ENCODE data around the gene AMPH. TPM values are rescaled to one million over a fixed set of nuclear protein-coding genes. Genes with fewer than 3 reads are reported as not detected.

Gene AMPH
- total and polyA plus RNA-seq, 9 of the 15 experiments (the other 6 are each of a cell fraction or from before 2014, with no cell fraction given) = 0.03 to 0.35 TPM; not detected in 7

GRCh38 chr7:38660427-38661099 lies 29.4 kb upstream of the AMPH start (continued):
- TF ChIP-seq KLF13 (tag; IDR thresholded peaks at IDR 0.05; ENCODE audit: borderline replicate concordance, low read depth) (no peak), PBX2 (CRISPR knock-in tag; IDR thresholded peaks at IDR 0.05; ENCODE audit: low read depth) (no peak), PBX2 (tag; conservative IDR thresholded peaks at IDR 0.05; ENCODE audit: low read depth) (no peak)

GRCh38 chr7:38659931-38660330 lies 28.8 kb upstream of the AMPH start:
- CTCF ChIA-PET (ENCODE audit: low intra/inter-chr PET ratio) = interaction anchor here (1.2 kb wide), 1 partner anchor 261 kb away, joined by 8 read pairs; no protein-coding TSS in a partner anchor
- POLR2A ChIA-PET = interaction anchor here (0.5 to 1.6 kb wide), 4 partner anchors 9 to 266 kb away, joined by 3 read pairs; no protein-coding TSS in a partner anchor
- BruUV-seq (replicated peaks) = no TSS peak
- TF ChIP-seq SP1 (CRISPR knock-in tag; IDR thresholded peaks at IDR 0.05) (no peak), MEIS2 (IDR thresholded peaks at IDR 0.05; ENCODE audit: partially characterized antibody) (no peak), HMBOX1 (IDR thresholded peaks at IDR 0.05) (no peak), ZNF785 (CRISPR knock-in tag; IDR thresholded peaks at IDR 0.05) (no peak), ZNF518B (CRISPR knock-in tag; IDR thresholded peaks at IDR 0.05) (no peak), TCF7L2 (IDR thresholded peaks at IDR 0.05; ENCODE audit: low read depth, low read length) (no peak), RFX7 (CRISPR knock-in tag; IDR thresholded peaks at IDR 0.05) (no peak), BHLHE40 (IDR thresholded peaks at IDR 0.05; ENCODE audit: low read length) (no peak), GABPB1 (CRISPR knock-in tag; IDR thresholded peaks at IDR 0.05) (no peak)

More at GRCh38 chr7:38659931-38660330, 28.8 kb upstream of the AMPH start:
- H3K4me3 ChIP-seq = no peak overlapping the region
- H3K9ac ChIP-seq (ENCODE audit: insufficient read depth in 1 of 2, low read depth in 2 of 2, low read length in 2 of 2) = no peak overlapping the region
- no peaks in the 10 kb centered on the region for H3K9me3 ChIP-seq (replicated peaks; ENCODE audit: control insufficient read depth, insufficient read depth, low read depth, low read length)
- no peak overlapping the region for H2AFZ ChIP-seq (ENCODE audit: low read depth, low read length)
- H3K36me3 ChIP-seq (ENCODE audit: control insufficient read depth, insufficient read depth, low read length) = no peaks in the 10 kb centered on the region
- peaks cover 2 to 13% of the 10 kb centered on the region in 2 experiments; a peak in 2 of 5 replicates for H3K27me3 ChIP-seq (ENCODE audit: control insufficient read depth in 2 of 2, insufficient read depth in 2 of 2, low read length in 2 of 2)
- FAIRE-seq (no peak), DNase-seq (ENCODE audit: extremely low read depth in 1 of 4, low spot score in 3 of 4) (no peak), ATAC-seq (no peak)
- H4K20me1 ChIP-seq (replicated peaks; ENCODE audit: control insufficient read depth, insufficient read depth, low read length) = no peaks in the 10 kb centered on the region
- intact Hi-C loops (cut with micrococcal nuclease) = loop anchor here (1.0 kb wide), 1 partner anchor 262 kb away; no protein-coding TSS in a partner anchor
- no peaks in the 10 kb centered on the region for H3K9me1 ChIP-seq (ENCODE audit: control insufficient read depth, insufficient read depth, low read length)
- 19% methylated on average over 5 of the region's 6 CpGs for WGBS (ENCODE audit: insufficient coverage, low coverage, missing lambda C conversion rate)
- no peaks in the 10 kb centered on the region for H3K79me2 ChIP-seq (ENCODE audit: control insufficient read depth, insufficient read depth, low read length)
- H3K4me2 ChIP-seq (ENCODE audit: insufficient read depth, low read length) = no peak overlapping the region
- no peaks in the 10 kb centered on the region; a peak in 1 of 5 replicates for H3K4me1 ChIP-seq (replicated peaks in 1 of 2; ENCODE audit: control insufficient read depth in 2 of 2, insufficient read depth in 2 of 2, low read length in 2 of 2)
- H3K27ac ChIP-seq (ENCODE audit: extremely low read depth, low read depth, low read length) = no peak overlapping the region
- in situ Hi-C loops (cut with MboI) = loop anchor here (5.0 kb wide), 1 partner anchor 263 kb away; no protein-coding TSS in a partner anchor

Data from K562 (cell line).